Measurements from ENCODE around the gene ZDHHC23.

The ZDHHC23 gene, protein sequence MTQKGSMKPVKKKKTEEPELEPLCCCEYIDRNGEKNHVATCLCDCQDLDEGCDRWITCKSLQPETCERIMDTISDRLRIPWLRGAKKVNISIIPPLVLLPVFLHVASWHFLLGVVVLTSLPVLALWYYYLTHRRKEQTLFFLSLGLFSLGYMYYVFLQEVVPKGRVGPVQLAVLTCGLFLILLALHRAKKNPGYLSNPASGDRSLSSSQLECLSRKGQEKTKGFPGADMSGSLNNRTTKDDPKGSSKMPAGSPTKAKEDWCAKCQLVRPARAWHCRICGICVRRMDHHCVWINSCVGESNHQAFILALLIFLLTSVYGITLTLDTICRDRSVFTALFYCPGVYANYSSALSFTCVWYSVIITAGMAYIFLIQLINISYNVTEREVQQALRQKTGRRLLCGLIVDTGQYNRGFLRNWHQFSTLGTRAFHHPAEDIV

DNA sequence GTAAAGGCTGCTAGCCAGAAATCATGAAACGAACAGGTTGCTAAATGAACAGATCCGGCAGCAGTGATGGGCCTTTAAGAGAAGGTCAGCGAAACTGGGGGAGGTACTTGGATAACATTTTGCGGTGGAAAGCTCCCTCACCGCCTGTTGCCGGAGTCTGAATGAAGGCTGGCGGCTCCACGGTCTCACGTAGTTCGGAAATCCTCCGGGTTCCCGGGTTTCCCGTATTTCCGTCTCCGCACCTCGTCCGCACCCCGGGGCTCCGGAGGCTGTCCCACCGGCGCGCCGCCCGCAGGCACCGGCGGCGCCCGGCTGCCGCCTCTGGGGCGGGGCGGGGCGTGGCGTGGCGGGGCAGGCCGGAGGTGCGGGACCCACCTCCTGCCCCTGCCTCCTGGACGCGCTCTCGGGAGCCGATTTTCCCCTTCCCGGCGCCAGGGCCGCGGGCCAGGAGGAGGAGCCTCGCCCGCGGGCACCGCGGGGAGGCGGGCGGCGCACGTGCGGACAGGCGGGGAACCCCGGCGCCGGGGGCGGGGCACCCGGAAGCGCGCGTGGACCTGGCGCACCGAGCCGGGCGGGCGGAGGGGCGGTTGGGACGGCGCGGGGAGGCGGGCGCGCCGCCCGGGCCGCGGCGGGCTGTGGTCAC lies at the start of gene ZDHHC23:
Gene ZDHHC23 (plus strand): TSS at position 642 of the 643 bp plus-strand sequence. CDS start 790 bp downstream, outside the sequence.
- peak; percentile 74 for DNase-seq

DNA sequence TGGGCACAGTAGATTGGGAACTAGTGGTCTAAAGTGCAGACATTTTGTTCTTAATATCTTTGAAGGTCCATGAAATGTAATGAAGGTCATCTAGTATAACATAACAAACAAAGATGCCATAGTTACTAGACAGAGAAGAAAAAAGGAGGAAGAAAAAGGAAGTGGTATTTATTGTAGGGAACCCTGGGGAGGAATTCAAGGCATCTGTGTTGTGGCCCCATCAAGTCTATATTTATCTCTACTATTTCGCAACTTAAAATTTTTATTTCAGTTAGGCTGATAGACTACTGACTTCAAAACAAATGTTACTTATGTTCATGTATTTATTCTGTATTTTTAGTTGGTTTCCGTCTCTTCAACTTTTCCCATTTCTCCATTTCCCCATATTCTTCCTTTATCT lies 48.9 kb upstream of the ZDHHC23 start:
- no peak for DNase-seq

DNA sequence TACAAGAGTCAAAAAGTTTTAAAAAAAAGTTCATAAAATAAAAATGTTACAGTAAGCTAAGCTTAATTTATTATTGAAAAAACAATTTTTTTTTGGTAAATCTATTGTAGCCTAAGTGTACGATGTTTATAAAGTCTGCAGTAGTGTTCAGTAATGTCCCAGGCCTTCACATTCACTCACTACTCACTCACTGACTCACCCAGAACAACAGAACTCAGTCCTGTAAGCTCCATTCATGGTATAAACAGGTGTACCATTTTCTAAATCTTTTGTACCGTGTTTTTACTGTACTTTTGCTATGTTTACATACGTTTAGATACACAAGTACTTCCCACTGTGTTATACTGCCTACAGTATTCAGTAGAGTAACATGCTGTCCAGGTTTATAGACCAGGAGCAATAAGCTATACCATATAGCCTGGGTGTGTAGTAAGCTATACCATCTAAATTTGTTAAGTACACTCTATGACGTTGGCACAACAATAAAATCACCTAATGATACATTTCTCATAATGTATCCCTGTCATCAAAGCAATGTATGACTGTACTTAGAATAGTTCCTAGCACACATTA lies 41.2 kb upstream of the ZDHHC23 start:
- DNase-seq: no peak

DNA sequence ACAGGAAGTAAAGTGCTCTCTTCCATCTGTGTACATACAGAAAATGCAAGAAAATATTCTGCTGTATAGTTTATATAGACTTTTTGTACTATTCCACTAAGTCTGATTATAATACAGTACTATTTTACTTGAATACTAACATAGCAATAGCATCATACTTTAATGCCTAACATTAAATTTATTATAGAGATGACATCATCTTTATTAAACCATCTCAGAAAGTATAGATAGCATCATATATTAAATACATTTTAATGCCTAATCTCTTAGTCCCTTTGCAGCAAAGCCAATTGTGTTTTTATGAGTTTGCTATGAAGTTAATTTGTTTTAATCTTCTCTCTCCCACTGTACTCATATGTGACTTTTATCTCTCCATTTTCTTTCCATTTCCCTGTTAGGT lies 39.7 kb upstream of the ZDHHC23 start:
- no peak for DNase-seq

DNA sequence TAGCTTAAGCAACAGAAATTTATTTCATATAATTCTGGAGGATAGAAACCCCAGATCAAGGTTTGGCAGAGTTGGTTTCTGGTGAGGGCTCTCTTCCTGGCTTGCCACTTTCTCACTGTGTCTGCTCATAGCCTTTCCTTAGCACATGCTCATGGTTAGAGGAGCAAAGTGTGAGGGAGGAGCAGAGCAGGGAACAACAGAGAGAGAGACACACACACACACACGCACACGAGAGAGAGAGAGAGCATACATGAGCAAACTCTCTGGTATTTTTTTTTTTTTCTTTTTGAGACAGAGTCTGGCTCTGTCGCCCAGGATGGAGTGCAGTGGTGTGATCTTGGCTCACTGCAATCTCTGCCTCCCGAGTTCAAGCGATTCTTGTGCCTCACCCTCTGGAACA lies 36.8 kb upstream of the ZDHHC23 start:
- DNase-seq: no peak

DNA sequence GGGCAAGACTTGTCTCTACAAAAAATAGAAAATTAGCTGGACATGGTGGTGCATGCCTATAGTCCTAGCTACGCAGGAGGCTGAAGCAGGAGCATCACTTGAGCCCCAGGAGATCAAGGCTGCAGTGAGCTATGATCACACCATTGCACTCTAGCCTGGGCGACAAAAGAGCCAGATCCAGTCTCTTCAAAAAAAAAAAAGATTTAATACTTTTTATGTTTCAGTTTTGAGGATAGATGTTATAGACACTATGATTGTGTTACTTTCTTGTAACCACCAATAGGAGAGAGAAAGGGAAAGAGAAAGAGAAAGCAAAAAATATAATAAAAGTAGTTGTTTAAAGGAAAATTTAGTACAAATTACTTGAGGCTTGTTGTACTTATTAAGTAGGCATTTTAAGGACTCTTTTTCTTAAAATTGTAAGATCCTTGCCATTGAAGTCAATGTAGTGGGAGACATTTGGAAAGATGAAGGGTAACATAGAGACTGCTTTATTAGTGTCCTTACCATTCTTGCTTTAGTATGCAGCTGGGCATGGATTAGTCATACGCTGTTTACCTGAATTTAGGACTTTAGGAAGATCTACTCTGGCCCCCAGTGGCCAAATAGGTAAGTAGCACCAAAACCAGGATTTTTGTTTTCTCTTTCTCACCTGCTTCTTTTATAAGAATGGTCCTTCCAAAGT lies 35.1 kb upstream of the ZDHHC23 start:
- peak; percentile 7 for DNase-seq

DNA sequence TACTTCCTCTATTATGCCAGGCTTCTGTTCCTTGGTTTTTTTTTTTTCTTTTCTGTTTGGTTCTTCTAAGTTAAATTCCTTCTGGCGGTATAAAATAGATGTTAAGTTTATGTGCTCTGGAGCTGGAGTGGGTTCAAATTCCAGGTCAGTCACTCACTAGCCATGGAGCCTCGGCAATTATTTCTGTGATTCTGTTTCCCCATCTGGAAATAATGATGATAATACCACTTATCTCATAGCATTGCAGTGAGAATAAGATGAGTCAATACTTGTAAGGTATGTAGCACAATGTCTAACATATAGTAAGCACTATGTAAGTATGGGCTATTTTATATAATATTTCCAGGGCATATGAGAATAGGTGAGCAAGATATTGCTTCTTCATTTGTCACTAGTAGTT lies 33.2 kb upstream of the ZDHHC23 start:
- DNase-seq: no peak

DNA sequence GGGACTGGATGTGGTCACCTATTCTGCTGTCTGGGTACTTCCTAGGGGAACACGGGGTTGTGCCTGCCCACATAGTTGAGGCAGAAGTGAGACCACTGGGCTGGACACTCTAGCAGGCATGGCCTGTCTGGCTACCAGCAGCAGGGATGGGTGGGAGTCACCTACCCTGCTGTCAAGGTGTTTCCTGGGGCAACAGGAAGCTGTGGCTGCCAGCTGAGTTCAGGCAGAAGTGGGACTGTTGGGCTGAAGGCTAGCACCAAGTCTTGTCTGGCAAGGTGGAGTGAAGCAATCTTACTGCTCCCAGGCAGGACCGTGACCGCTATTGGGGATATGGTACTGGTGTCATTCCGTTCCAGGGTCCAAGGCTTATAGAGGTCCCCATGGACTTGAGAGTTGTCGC lies 20.3 kb upstream of the ZDHHC23 start:
- no peak for DNase-seq

DNA sequence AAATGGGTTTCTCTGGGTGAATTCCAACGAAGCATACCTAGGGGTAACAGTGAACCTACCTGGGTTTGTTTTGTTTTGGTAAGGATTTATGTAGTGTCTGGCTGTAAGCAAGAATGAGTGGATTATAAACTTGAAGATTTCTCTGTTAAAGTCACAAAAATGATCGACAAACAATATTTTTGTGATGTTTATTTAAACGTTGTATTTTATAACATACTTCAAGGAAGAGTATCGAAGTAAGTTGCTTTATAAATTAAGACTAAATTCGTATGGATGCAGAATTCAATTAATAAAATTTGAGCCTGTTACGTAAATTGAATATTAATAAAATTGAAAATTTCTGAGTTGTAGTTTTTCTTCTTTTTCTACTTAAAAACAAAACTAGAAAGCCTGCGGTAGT lies 982 bp upstream of the ZDHHC23 start:
- no peak for DNase-seq

DNA sequence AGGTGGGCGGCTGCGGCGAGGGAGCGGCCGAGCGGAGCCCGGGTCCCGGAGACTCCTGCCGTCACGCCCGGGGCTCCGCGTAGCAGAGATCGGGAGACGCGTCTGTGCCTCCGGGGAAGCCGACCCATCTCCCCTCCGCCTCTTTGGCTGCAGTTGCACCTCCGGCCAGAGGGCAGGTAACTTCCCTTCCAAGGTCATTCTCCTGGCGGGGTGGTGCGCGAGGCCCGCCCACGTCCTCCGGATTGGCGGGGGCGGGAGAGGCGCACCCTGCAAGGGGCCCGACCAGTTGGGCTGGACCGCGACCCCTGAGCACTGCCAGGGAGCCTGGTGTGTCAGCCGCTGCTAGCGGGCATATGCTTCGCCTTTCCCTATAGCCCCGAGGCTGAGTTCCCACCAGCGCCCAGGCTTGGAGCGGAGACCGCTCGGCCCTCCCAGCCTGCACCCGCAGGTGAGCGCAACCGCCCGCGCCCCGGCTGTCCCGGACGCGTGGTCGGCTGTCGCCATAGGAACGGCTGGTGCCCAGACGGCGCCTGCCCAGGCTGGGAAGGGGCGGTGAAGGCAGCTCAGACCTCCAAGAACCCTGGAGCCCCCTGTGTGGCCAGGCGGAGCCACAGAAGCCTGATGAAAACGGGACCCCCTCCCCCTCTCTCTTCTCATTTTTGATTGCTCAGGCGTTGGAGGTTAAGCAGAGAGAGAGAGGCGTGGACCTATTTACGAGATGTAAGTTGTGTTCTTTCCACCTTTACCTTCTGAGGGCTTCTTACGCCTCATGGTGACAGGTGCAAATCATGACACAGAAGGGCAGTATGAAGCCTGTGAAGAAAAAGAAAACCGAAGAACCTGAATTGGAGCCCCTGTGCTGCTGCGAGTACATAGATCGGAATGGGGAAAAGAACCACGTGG lies 453 bp downstream of the ZDHHC23 start:
- peak; percentile 31 for DNase-seq

DNA sequence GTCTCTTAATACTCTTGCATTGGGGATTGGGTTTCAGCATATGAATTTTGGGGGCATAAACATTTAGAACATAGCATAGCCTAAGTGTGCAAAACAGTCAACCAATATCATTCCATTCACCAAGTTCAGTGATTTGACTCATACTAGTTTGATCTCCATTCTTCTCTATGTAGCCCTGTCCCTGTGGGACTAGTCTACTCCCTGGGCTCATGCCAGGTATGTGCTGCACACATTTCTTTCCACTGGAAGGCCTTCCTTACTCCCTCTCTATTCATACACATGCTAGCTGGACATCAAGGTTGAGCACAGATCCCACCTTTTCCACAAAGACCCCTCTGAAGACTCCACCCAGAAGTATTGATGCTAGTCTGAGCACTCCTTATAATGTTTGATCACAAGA lies 5.1 kb downstream of the ZDHHC23 start:
- no peak for DNase-seq

DNA sequence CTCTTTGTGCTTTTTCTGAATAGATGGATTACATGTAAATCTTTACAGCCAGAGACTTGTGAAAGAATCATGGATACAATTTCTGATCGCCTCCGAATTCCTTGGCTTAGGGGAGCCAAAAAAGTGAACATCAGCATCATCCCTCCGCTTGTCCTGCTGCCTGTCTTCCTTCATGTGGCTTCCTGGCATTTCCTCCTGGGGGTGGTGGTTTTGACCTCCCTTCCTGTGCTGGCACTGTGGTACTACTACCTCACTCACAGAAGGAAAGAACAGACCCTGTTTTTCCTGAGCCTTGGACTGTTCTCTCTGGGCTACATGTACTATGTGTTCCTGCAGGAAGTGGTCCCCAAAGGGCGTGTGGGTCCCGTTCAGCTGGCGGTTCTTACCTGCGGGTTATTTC lies 5.9 kb downstream of the ZDHHC23 start:
- no peak for DNase-seq

DNA sequence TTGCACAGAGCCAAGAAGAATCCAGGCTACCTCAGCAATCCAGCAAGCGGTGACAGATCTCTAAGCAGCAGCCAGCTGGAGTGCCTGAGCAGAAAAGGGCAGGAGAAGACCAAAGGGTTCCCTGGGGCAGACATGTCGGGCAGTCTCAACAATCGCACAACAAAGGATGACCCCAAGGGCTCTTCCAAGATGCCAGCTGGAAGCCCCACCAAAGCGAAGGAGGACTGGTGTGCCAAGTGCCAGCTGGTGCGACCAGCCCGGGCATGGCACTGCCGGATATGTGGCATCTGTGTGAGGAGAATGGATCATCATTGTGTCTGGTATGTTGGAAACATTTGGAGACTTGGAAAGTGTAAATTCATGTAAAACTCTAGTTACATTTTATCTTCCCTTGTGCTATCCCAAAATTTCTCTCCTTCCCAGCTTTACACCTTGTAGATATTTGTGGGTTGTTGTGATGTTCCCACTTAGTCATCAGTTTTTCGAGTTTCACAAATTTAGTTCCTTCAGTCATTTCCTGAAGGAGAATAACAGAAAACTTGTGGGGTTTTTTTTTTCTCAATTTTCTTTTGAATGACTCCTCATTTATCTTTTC lies 6.4 kb downstream of the ZDHHC23 start:
- DNase-seq: no peak

DNA sequence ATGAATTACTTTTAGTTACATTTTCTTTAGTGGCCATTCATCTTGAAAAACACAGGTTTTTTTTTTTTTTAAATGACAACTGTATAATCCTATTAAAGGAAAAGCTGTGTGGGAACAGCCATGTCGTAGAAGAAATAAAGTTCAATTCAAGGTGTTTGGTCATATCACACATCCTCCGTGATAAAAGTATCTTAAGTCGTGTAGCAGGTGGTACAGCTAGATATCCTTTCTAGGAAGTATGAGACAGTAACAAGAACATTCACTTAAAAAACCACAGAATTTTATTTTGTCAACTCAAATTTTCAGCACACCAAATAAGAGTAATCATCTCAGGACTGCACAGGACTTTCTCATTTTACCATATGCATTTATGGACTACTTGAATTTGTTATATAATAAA lies 16.1 kb downstream of the ZDHHC23 start:
- no peak for DNase-seq

DNA sequence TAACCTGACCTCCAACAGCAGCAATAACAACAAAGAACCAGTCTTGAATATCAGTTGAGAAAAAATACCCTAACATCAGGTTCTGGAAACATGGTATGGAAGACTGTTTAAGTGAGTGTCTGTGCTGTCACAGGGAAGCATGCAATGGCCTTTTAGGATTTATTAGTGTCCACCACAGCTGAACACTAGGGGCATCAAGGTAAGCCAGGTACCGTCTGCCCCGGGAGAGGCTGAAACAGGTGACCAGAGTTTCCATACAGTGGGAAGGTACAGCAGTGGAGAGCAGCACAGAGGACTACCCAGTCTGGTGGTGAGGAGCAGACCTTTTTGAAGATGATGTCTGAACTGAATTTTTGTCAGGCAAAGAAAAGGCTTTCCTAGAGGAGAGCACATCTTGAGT lies 18.4 kb downstream of the ZDHHC23 start:
- DNase-seq: no peak

DNA sequence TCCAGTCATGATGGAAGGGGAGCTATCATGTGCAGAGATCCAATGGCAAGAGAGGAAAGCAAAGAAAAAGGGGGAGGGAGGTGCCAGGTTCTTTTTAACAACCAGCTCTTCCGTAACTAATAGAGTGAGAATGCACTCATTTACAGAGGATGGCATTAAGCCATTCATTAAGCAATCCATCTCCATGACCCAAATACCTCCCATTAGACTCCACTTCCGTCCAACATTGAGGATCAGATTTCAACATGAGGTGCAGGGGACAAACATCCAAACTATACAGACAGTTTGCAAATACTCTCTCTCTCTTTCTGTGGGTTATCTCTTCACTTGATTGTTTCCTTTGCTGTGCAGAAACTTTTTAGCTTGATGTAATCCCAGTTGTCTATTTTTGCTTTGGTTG lies 21.2 kb downstream of the ZDHHC23 start:
- DNase-seq: no peak

DNA sequence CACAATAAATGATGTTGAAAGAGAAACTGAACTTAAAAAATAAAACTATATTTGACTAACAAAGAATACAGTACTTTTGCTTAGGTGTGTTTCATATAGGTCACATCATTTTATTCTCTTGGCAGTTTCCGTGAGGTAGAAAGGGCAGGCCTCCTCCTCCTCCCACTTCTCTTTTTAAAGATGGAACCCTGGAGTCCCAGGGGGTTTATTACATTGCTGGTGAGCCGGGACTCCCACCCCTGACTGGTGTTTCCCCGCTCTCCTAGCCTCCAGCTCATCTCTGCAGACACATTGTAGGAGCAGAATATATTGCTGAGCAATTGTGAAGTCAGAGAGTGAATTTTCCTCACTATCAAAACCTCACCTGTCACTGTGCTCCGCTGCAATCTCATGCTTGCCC lies 30.0 kb downstream of the ZDHHC23 start:
- DNase-seq: no peak

DNA sequence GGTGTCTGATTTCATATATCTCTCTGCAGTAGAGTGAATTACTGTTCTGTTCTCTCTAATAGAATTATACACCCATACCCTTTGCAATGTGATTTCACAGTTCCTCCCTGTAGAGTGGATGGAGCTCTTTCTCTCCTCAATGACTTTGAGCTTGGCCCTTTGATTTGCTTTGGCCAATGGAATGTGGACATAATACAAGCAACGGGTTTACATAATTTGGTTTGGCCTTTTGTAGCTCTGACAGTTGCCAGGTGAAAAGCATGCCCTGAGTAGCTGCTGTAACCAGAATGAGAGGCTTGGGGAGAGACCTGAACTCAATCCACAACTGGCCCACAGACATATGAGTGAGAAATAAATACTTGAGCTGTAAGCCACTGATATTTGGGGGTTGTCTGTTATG lies 32.1 kb downstream of the ZDHHC23 start:
- DNase-seq: no peak

DNA sequence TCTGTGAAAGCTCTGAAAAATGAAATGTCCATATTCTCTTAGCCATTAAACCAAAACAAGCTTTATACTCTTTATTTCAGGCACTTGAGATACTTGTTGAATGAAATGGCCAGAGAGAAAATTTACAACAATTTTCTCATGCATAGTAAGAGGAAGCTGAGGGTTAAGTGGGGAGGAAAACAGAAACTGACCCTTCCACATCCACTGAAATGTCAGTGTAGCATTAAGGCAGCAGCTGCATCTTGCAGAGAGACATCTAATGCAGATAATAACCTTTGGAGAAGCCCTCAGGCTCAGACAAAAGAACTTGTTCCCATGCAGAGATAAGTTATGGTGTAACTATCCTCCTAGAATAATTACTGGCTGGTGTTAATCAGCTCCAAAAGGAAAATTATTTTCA lies 34.0 kb downstream of the ZDHHC23 start:
- no peak for DNase-seq

DNA sequence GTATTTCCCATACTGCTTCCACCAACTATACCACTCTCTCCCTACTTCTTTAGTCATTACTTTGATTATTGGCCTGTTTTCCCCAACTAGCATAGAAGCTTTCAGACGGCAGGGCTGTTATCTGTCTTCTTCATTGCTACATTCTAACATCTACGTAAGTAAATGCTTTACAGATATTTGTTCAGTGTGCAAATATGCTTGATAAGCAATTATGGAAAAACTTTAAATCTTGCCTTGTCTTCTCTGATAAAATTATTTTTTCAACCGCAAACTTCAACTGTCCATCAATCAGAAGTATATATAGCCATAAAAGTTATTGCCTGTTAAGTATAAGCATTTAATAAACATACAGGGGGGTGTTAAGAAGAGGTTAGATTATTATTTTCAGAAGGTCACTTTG lies 35.7 kb downstream of the ZDHHC23 start:
- DNase-seq: no peak

DNA sequence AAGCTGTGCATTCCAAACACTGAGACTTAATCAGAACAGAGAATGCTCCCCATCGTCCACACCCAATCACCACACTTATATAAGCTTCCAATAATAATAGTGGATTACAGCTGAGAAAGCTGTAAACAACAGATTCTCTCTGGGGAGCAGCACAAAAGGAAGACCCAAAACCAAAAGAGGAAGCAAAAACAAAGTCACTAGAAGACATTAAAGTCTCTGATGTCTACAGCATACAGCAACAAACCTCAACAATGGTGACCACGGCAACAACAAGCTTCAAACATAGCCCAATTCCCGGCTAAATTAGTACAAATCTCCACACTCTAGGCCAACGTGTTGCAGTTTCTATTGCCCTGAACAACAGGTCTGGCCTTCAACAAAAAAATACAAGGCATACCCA lies 37.7 kb downstream of the ZDHHC23 start:
- no peak for DNase-seq

DNA sequence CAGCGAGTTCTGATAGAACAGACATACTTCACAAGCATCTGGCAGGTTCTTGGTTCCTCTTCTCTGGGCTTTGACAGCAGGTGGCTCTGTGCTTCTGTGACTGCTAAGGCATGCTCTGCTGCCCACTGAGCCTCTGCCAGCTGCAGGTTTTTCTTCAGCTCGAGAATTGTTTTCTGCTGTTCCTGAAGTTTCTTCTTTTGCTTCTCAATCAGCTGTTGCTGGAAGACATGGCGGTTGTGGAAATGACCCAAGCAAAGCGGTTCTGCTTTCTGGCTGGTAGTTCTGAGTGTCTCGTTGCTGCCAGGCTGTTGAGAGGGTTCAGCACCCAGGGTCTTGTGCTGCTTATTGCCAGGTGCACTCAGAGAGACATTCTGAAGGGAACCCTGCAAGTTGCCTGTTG lies 57.7 kb downstream of the ZDHHC23 start:
- no peak for DNase-seq

Measured in NCI-H510A (cell line).